Keratinocyte (primary cell): ENCODE data around the gene VPS35. TPM values are rescaled to one million over a fixed set of nuclear protein-coding genes. Genes with fewer than 3 reads are reported as not detected.

ENCODE experiments used
- DNase-seq: peaks from one replicate; pipeline ENCODE4 v3.0.0-alpha.2; 2011; ENCODE audit warnings: low read depth, missing footprints, low spot score
- FAIRE-seq: peaks from 2 replicates; lab custom pipeline; 2011; peaks lifted over from hg19 to GRCh38; lab: Jason Lieb, UNC
- H2AFZ ChIP-seq: 2 replicates; pipeline ENCODE4 v1.6.0; 2012; ENCODE audit warnings: low read length, control low read depth, inconsistent platforms; ENCODE audit not compliant: control insufficient read depth
- H3K27ac ChIP-seq: 2 replicates; pipeline ENCODE4 v1.5.1; 2011; ENCODE audit warnings: low read length; ENCODE audit not compliant: control insufficient read depth, insufficient read depth
- H3K27me3 ChIP-seq: 3 replicates; pipeline ENCODE4 v1.6.0; 2011; ENCODE audit warnings: low read length; ENCODE audit not compliant: control insufficient read depth, insufficient read depth; ENCODE audit errors: extremely low read depth
- H3K36me3 ChIP-seq, 2 experiments: 2 replicates in 1 of 2; 3 replicates in 1 of 2; pipeline ENCODE4 v1.5.1; 2011; ENCODE audit warnings: low read length in 2 of 2, mild to moderate bottlenecking in 1 of 2; ENCODE audit not compliant: control insufficient read depth in 2 of 2, insufficient read depth in 2 of 2; ENCODE audit errors: extremely low read depth in 1 of 2
- H3K4me1 ChIP-seq: 3 replicates; pipeline ENCODE4 v1.5.1; 2011; ENCODE audit warnings: low read length; ENCODE audit not compliant: control insufficient read depth, insufficient read depth; ENCODE audit errors: extremely low read depth
- H3K4me2 ChIP-seq: 3 replicates; pipeline ENCODE4 v1.6.0; 2011; ENCODE audit warnings: low read depth, low read length; ENCODE audit not compliant: control insufficient read depth, insufficient read depth; ENCODE audit errors: extremely low read depth
- H3K4me3 ChIP-seq, 3 experiments: fragments of 200-600 bp in 1 of 3; sonication (generic) in 1 of 3; 2 replicates in 2 of 3; 3 replicates in 1 of 3; pipeline ENCODE4 v1.5.1; 2011 to 2016; ENCODE audit warnings: low read length in 3 of 3, mild to moderate bottlenecking in 3 of 3, control low read depth in 2 of 3, inconsistent platforms in 1 of 3, low read depth in 1 of 3, mixed read lengths in 1 of 3, mixed run types in 1 of 3, moderate library complexity in 1 of 3; ENCODE audit not compliant: control insufficient read depth in 2 of 3, insufficient read depth in 2 of 3; ENCODE audit errors: extremely low read depth in 1 of 3
- H3K79me2 ChIP-seq: 2 replicates; pipeline ENCODE4 v1.6.0; 2012; ENCODE audit warnings: low read length; ENCODE audit not compliant: control insufficient read depth, insufficient read depth
- H3K9ac ChIP-seq: 3 replicates; pipeline ENCODE4 v1.6.0; 2011; ENCODE audit warnings: low read length; ENCODE audit not compliant: control insufficient read depth, insufficient read depth; ENCODE audit errors: extremely low read depth
- H3K9me1 ChIP-seq: 3 replicates; pipeline ENCODE4 v1.6.0; 2011; ENCODE audit warnings: low read length; ENCODE audit not compliant: control insufficient read depth, insufficient read depth; ENCODE audit errors: extremely low read depth
- H3K9me3 ChIP-seq: 2 replicates; pipeline ENCODE4 v1.5.1; 2012; ENCODE audit warnings: low read depth, low read length; ENCODE audit not compliant: control insufficient read depth
- H4K20me1 ChIP-seq: 3 replicates; pipeline ENCODE4 v1.6.0; 2011; ENCODE audit warnings: low read length; ENCODE audit not compliant: control insufficient read depth, insufficient read depth; ENCODE audit errors: extremely low read depth
- CTCF ChIP-seq, 3 experiments: IDR thresholded peaks in 1 of 3; conservative IDR thresholded peaks in 1 of 3; optimal IDR thresholded peaks in 1 of 3; 2 replicates in 2 of 3; 3 replicates in 1 of 3; pipeline versions ENCODE3 to v1.5.1; 2011; ENCODE audit warnings: low read length in 3 of 3, mild to moderate bottlenecking in 3 of 3, moderate library complexity in 2 of 3, control low read depth in 1 of 3, inconsistent platforms in 1 of 3; ENCODE audit not compliant: insufficient read depth in 2 of 3; ENCODE audit errors: extremely low read depth in 1 of 3
- EZH2 ChIP-seq: IDR thresholded peaks from one replicate; pipeline ENCODE4 v1.6.1; 2012; ENCODE audit warnings: inconsistent platforms, mild to moderate bottlenecking, low read length, moderate library complexity
- dilution Hi-C: fragments of 300-500 bp; cut with MboI; formaldehyde crosslinking; loops from one replicate; pipeline ENCODE4 v1.7.0; 2020; ENCODE audit warnings: low sequenced_read_pairs; ENCODE audit not compliant: extremely low pct_ligation_motif_present
- polyA plus RNA-seq, 5 experiments: library from polyadenylated mRNA; depleted of rRNA in 3 of 5; stranded (reverse) in 3 of 5; stranded (forward) in 1 of 5; unstranded in 1 of 5; fragments of >200 nt; gene quantifications; 1 replicate in 1 of 5; 2 replicates in 3 of 5; 3 replicates in 1 of 5; pipeline versions ENCODE4 v1.2.1 to v1.2.3, GENCODE V29; 2011 to 2012; ENCODE audit warnings: missing spikeins in 2 of 5, low read depth in 1 of 5, low replicate concordance in 1 of 5

VPS35 gene
- polyA plus RNA-seq, 1 donor (not counting 4 experiments of a cell fraction or from before 2014, with no cell fraction given) = 87.3 TPM

DNA sequence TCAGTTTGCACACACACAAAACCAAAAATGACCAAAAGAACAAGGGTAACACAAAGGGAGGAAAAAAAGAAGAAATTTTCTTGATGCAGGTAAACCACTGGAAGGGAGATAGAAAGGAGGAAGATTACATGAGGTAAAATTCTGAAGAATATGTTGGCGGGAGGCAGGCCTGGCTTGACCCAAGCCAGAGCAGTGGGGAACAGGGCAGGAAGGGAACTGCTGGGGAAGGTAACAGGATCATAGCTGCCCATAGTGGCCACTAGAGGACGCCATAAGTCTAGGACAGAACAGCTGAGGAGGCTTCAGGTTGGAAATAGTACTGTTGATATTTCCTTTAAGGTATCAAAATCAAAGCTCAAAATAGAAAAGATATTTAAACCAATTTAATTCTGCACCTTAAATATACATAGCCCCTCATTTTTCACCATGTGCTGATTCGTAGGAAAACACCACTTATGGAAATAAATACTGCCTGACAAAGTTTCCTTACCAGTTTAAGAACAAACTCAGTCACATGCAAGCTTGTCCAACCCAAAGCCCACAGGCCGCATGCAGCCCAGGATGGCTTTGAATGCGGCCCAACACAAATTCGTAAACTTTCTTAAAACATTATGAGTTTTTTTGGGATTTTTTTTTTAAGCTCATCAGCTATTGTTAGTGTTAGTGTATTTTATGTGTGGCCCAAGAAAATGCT, 15.5 kb downstream of the VPS35 start:
- Histone ChIP-seq H3K36me3 (peaks cover 10 to 16% of the 10 kb centered on the region in 2 experiments), H3K79me2 (peaks cover 6% of the 10 kb centered on the region)
- dilution Hi-C loops = no loop called here

DNA sequence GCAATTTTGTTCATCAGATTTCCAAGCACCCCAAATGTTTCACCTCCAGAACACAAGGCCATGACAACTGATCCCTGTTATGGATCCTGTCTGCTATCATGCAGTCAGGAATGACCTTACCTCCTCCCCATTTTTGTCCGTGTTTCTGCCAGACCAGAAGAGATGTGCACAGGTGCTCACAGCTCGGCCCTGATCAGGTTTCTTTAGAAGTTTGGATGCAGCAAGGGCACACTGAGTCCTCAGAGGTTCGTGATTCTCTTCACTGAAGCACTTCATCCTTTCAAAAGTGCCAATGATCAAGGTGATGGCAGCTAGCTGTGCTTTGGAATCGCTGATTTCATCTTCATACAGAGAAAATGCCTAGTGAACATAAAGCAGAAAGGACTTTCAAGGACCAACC, 26.9 kb downstream of the VPS35 start:
- Histone ChIP-seq H4K20me1 (no peaks in the 10 kb centered on the region), H3K9me3 (no peaks in the 10 kb centered on the region), H3K4me1 (no peaks in the 10 kb centered on the region), H3K4me3 (no peak overlapping the region), H3K9ac (no peak overlapping the region), H3K9me1 (no peaks in the 10 kb centered on the region), H3K27ac (no peak overlapping the region), H3K27me3 (no peaks in the 10 kb centered on the region), H3K79me2 (no peaks in the 10 kb centered on the region), H2AFZ (no peak overlapping the region), H3K4me2 (no peak overlapping the region), H3K36me3 (peaks cover 7 to 15% of the 10 kb centered on the region in 2 experiments)
- no peak for TF ChIP-seq CTCF (optimal IDR thresholded peaks at IDR 0.05 in 1 of 3, IDR thresholded peaks at IDR 0.05 in 1 of 3, conservative IDR thresholded peaks at IDR 0.05 in 1 of 3; ENCODE audit: extremely low read depth in 1 of 3, insufficient read depth in 2 of 3, low read length in 3 of 3)
- no peak for TF ChIP-seq EZH2
- FAIRE-seq (no peak), DNase-seq (no peak)
- dilution Hi-C loops = no loop called here

More for the DNA sequence above, 15.5 kb downstream of the VPS35 start:
- H4K20me1 ChIP-seq = no peaks in the 10 kb centered on the region
- no peaks in the 10 kb centered on the region for H3K9me3 ChIP-seq
- H3K9me1 ChIP-seq = no peaks in the 10 kb centered on the region
- H2AFZ ChIP-seq = no peak overlapping the region
- no peak for DNase-seq
- no peaks in the 10 kb centered on the region for H3K27me3 ChIP-seq
- peaks cover 23% of the 10 kb centered on the region for H3K4me1 ChIP-seq
- TF ChIP-seq CTCF (optimal IDR thresholded peaks at IDR 0.05 in 1 of 3, IDR thresholded peaks at IDR 0.05 in 1 of 3, conservative IDR thresholded peaks at IDR 0.05 in 1 of 3; ENCODE audit: extremely low read depth in 1 of 3, insufficient read depth in 2 of 3, low read length in 3 of 3) = peak; percentile 91 to 97 (median 96)
- TF ChIP-seq EZH2 = no peak
- no peak overlapping the region for H3K27ac ChIP-seq
- FAIRE-seq = peak; percentile 51
- H3K9ac ChIP-seq = no peak overlapping the region
- no peak overlapping the region for H3K4me2 ChIP-seq
- H3K4me3 ChIP-seq = no peak overlapping the region
